Mucosa of gallbladder (tissue), 1 donor: ENCODE data around the gene ERCC1. TPM values are rescaled to one million over a fixed set of nuclear protein-coding genes. Genes with fewer than 3 reads are reported as not detected.

Experiments
- DNase-seq: peaks from one replicate; pipeline ENCODE4 v3.0.0-alpha.2; 2020; ENCODE audit warnings: low spot score
- total RNA-seq: library from RNA; stranded (reverse); gene quantifications from one replicate; pipeline ENCODE4 v1.2.1, GENCODE V29; 2021
- donor health status: DM: no; HTN: no; CAD: no.

ERCC1 gene
- total RNA-seq: 57.0 TPM

DNA sequence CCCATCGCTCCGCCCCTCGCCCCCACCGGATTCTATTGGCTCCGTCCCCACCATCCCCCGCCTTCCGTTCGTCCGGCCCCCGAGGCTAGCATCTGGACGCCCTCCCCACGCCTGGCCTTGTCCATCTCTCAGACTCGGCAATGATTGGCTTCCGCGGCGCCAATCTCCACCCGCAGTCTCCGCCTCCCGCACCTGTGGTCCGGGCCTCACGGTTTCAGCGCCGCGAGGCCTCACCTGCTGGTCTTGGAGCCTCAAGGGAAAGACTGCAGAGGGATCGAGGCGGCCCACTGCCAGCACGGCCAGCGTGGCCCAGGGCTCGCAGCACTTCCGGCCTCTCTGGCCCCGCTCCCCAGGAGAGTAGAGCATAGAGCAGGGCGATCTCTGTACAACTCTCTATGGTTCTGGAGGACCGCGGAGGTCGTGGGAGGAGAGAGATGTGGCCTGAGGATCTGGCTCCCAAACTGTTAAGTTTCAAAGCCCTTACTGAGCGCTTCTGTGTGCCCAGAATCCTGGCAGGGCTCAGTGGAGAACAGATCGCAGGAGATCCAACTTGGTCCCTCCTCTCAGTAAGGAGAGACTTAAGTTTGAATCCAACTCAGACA is at the start of gene ERCC1:
Gene ERCC1 (minus strand): TSS at position 329 of the 602 bp plus-strand sequence. CDS start 543 bp downstream, outside the sequence.
- peak; percentile 97 for DNase-seq

DNA sequence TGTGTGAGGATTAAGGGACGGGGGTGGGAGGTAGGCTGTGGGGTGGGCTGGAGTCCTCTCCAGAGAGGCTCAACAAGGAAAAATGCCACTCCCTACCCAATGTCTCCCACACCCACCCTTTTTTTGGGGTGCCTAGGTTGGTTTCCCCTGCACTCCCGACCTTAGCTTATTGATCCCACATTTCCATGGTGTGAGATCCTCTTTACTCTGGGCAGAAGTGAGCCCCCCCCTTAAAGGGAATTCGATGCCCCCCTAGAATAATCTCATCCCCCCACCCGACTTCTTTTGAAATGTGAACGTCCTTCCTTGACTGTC is 49.6 kb upstream of the ERCC1 start:
- DNase-seq: no peak

DNA sequence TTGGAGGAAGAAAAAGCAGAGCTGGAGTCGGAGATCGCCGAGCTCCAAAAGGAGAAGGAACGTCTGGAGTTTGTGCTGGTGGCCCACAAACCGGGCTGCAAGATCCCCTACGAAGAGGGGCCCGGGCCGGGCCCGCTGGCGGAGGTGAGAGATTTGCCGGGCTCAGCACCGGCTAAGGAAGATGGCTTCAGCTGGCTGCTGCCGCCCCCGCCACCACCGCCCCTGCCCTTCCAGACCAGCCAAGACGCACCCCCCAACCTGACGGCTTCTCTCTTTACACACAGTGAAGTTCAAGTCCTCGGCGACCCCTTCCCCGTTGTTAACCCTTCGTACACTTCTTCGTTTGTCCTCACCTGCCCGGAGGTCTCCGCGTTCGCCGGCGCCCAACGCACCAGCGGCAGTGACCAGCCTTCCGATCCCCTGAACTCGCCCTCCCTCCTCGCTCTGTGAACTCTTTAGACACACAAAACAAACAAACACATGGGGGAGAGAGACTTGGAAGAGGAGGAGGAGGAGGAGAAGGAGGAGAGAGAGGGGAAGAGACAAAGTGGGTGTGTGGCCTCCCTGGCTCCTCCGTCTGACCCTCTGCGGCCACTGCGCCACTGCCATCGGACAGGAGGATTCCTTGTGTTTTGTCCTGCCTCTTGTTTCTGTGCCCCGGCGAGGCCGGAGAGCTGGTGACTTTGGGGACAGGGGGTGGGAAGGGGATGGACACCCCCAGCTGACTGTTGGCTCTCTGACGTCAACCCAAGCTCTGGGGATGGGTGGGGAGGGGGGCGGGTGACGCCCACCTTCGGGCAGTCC is 49.0 kb upstream of the ERCC1 start:
- DNase-seq: no peak

DNA sequence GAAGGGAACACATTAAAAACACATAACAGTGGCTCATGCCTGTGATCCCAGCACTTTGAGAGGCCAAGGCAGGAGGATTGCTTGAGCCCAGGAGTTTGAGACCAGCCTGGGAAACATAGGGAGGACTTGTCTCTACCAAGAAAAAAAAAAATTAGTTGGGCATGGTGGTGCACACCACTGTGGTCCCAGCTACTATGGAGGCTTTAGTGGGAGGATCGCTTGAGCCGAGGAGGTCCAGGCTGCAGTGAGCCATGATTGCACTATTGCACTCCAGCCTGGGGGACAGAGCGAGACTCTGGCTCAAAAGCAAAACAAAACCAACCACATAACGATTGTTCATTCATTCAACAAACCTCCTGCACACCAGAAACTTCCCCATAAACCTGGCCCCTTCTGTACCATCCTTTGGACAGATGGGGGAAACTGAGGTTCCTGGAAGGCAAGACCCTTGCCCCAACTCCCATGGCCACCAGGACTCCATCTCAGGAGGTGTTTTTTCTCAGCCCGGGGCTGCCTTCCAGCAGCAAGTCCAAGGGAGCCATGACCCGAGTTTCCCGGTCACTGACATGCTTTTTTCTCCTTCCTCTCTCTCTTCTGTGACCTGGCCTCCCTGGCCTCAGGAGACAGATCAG is 48.3 kb upstream of the ERCC1 start:
- DNase-seq: no peak

DNA sequence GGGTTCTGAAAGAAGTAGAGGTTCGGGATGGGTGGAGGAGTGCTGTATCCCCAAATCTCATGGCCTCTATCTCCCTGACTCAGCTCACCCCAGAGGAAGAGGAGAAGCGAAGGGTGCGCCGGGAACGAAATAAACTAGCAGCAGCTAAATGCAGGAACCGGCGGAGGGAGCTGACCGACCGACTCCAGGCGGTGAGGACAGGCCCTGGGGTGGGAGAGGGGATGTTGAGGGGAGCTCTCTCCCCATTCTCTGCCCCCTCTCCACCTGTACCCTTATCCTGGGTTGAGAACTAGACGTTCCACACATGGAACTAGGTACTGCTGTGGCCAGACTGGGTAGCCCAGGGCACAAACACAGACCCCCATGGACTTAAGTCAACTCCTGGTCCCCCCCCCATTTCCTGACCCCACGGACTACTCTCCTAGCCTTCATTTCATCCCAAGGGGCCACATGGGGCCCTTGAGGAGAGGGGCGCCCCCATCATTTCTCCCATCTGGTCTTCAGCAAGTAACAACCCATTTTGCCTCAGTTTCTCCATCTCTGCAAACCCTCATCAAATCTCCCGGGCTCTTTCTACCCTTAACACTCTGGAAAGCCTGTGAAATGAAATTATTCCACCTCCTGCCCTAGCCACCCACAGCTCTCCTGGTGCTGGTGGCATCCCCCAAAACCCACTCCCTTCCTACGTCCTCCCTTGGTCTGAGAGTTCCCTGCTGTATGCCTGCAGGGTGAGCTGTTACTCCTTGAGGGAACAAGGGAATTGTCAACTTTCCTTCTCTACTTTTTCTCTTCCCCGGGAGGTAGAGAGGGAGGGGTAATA is 47.6 kb upstream of the ERCC1 start:
- DNase-seq: no peak

DNA sequence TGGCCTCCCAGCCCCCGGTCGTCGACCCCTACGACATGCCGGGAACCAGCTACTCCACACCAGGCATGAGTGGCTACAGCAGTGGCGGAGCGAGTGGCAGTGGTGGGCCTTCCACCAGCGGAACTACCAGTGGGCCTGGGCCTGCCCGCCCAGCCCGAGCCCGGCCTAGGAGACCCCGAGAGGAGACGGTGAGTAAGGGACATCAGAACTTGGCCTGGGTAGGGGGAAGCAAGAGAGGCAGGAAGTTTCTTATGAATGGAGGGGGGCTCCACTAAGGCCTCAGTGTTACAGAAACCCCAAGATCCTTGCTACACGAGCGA is 47.0 kb upstream of the ERCC1 start:
- DNase-seq: no peak

DNA sequence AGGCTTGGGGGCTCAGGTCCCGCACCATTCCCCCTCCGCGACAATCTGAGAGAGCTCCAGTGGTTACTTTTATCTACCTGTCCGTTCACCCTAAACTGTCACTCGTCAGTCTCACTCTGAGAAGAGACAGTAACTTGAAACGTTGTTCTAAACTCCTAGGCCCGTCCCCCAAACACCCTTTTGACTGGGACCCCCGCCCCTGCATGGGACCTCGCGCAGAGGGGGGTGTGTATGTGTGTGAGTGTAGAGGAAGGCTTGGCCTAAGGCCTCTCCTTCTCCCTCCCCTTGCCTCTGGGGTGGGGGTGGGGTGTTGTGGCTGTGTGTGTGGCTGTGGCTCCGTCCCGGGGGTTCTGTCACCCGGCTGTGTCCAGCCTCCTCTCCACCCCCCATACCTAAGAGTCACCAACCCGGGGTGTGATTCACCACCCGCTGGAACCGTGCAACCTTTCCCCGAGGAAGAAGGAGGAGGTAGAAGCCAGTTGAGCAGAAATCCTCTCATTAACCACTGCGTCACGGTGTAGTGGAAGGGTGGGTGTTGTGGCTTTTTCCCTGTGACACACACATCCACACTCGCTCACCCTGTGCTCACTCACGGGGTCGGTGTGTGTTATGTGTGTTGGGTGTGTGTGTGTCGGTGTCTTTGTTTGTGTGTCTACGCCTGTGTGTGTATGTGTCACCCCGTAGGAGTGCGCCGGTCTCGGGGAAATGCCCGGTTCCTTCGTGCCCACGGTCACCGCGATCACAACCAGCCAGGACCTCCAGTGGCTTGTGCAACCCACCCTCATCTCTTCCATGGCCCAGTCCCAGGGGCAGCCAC is 46.4 kb upstream of the ERCC1 start:
- DNase-seq: no peak

DNA sequence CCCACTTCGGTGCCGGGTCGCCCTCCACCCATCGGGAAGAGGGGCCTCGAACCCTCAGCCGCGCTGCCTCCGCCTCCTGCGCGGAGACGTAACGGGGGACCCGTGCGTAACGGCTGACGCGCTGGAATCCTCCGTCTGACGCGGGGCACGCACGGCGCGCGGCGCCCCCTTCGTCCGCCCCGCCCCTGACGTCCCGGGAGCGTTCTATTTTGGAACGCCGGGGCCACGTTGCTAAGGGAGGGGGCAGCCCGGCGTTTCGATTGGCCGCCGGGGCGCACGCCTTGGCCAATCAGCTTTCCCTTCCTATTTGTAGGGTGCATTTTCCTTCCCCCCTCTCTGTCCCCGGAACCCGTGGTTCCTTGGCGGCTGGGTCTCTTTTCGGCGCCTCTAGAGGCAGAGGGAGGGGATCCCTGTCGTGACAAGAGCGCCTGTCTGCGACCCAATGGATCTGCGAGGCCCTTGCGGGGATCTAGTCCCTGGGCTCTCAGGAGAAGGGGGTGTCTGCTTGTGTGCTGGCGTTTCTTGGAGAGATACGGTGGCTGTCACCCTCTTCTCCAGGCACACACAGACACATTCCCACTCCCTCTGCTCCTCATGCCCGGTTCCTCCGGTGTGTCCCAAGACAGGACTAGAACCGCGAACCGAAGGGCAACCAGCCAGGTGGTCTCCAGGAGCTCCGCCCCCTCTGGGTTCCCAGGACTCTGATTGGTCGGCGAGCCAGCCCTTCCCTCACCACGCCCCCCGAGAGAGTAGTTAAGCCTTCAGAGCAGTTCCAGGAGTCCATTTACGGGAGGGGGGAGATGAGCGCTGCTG is 45.6 kb upstream of the ERCC1 start:
- DNase-seq: peak; percentile 93

DNA sequence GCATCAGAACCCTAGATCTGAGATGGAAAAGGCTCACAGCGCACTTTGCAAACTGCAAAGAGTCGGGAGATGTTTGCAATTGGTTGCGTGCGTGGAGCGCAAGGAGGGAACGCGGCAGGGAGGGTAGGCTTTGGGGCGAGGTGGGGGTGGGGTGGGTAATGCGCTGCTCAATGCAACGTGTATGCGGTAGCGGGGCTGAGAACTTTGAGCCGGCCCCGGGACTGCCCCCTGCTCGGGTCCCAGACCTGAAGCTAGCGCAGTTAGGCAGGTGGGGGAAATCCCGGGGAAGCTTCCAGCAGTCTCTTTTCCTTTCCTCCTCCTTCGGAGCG is 45.0 kb upstream of the ERCC1 start:
- DNase-seq: no peak

DNA sequence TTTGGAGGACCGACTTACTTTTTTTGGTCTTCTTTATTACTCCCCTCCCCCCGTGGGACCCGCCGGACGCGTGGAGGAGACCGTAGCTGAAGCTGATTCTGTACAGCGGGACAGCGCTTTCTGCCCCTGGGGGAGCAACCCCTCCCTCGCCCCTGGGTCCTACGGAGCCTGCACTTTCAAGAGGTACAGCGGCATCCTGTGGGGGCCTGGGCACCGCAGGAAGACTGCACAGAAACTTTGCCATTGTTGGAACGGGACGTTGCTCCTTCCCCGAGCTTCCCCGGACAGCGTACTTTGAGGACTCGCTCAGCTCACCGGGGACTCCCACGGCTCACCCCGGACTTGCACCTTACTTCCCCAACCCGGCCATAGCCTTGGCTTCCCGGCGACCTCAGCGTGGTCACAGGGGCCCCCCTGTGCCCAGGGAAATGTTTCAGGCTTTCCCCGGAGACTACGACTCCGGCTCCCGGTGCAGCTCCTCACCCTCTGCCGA is 44.5 kb upstream of the ERCC1 start:
- DNase-seq: no peak

DNA sequence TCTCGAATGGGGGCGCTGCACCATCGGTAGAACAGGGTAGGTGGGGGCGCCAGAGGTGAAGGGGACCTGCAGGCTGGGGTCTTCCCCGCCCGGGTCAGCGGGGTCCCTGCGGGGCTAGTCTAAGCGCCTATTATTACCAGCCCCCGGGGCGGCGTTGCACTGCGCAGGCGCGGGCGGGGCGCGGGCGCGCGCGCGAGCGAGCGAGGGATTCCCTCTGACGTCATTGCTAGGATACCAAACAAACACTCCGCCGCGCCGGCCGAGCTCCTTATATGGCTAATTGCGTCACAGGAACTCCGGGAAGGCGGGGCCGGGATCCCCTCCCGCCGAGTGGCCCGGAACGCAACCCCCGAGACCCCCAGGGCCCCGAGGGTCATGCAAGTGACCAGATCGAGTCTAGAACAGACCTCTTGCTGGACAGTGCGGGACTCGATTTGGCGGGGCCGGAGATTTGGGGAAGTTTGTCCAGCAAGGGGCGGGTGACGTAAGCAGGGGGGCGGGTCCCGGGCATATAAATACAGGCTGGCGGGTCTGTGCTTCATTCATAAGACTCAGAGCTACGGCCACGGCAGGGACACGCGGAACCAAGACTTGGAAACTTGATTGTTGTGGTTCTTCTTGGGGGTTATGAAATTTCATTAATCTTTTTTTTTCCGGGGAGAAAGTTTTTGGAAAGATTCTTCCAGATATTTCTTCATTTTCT is 43.9 kb upstream of the ERCC1 start, which contains the start of gene FOSB:
Gene FOSB (plus strand): TSS at position 541 of the 703 bp plus-strand sequence. CDS start 591 bp downstream, outside the sequence.
- peak; percentile 96 for DNase-seq

DNA sequence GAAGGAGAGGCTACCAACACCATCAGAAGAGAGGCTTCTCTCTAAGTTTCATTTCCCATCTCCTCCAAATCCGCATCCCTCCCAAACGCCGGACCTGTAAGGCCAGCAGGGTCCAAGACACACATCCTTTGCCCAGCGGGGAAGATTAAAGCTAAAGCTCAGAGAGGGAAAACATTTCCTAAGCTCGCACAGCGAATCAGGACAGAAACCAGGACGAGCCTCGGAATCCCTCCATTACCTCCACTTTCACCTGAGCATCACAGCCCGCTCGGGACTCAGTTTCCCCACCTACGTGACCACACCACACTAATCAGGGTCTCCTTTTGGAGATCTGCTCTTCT is 43.4 kb upstream of the ERCC1 start:
- no peak for DNase-seq

DNA sequence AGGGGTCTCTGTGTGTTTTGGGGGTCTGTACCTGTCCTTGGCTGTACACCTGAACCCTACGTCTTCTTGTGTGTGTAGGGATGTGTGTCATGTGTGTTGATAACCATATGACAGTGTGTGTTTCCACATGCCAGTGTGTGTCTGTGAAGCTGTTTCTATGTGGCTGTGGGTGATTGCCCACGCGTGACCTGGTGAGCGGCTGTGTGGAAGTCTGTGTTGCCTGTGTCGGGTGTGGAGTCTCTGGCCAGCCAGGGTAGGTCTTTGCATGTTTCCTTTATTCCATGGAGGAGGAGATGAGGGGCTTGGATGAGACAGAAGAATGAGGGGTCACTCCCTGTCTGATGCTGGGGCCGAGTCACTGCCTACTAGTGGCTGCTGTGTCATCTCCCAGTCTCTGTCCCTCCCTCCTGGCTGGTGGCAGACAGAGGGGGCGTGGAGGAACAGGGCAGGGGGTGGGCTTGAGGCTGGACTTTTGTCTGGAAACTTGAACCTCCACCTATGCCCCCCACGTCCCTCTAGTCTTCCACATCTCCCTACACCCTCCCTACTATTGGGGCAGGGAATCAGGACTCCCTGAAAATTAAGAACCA is 41.2 kb upstream of the ERCC1 start:
- no peak for DNase-seq

DNA sequence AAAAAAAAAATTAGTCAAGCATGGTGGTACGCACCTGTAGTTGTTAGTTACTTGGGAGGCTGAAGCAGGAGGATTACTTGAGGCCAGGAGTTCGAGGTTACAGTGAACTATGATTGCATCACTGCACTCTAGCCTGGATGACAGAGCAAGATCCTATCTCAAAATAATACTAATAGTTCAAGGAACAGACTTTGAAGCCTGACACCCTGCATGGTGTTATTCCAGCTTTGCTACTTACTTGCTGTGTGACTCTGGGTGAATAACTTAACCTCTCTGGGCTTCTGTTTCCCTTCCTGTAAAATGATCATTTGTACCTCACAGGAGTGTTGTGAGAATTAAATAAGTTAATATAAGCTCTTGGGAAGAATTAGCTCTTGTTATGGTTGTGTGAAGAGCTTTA is 40.6 kb upstream of the ERCC1 start:
- no peak for DNase-seq

DNA sequence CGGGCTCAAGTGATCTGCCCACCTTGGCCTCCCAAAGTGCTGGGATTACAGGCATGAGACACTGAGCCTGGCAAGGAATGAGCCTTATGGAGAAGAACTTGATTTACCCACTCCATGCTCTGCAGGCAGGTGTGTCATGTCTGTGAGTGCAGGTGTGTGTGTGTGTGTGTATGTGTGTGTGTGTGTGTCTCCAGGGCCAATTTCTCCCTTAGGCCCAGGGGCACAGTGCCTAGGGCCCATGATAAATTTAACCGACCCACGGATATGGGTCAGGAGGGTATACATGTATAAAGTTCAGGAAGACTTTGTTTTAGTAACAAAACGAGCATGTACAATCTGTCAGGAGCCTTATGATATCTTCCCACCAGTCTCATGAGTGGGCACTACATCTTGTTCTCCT is 39.5 kb upstream of the ERCC1 start:
- DNase-seq: no peak

DNA sequence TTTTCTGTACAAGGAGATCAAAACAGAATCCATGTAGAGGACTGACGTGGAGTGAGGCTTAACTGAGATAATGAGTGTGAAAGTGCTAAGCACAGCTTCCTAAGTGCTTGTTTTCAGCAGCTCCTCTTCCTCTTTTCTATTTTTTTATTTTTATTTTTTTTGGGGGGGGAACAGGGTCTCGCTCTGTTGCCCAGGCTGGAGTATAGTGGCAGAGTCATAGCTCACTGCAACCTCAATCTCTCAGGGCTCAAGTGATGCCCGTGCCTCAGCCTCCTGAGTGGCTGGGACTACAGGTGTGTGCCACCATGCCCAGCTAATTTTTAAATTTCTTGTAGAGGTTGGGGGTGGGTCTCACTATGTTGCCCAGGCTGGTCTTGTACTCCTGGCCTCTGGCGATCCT is 38.5 kb upstream of the ERCC1 start:
- no peak for DNase-seq

DNA sequence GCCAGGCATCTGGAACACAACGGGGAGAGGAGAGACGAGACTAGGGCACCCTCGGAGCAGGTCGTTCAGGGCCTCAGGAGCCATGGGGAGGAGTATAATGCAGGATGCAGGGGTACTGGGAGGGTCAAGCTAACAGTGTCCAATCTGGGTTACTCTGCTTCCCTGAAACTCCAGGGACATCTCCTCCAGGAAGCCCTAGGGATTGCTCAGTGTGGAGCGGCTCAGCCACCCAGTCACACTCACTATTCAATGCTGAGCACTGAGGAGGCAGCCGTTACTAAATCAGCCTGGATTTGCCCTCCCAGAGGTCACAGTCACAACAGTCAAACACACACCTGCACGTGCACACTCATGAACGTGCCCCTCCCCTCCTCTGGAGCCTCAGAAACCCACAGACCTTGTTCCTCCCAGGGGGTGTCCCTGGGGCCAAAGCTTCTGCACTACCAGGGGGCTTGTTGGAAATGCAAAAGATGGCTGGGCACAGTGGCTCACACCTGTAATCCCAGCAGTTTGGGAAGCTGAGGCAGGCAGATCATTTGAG is 37.2 kb upstream of the ERCC1 start:
- DNase-seq: no peak

DNA sequence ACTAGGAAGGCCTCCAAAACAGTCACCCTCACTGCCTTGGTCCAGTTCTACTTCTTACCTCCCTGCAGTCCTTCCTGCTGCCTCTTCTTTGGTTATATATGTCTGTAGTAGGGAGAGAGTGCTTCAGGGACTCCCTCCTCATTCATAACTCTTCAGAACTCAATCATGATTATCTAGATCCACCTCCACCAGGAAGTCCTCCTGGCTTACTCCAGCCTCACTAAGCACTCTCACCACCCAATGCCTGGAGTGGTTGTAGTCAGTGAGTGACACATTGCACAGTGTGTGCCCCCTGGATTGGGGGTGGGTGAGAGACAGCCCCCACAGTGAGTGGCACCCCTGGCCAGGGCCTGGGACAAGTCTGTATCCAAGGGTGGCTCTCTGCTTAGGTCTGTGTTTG is 34.1 kb upstream of the ERCC1 start:
- DNase-seq: no peak

DNA sequence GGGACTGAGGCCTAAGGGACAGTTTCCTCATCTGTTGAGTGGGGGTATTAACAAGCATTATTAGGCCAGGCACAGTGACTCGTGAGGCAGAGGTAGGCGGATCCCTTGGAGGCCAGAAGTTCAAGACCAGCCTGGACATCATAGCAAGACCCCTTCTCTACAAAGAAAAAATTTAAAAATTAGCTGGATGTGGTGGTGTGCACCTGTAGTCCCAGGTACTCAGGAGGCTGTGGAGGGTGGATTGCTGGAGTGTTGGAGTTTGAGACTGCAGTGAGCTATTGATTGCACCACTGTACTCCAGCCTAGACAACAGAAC is 32.7 kb upstream of the ERCC1 start:
- DNase-seq: no peak
